NT2/D1 (cell line): ENCODE measurements around the gene SYK.

Experiments
- SUZ12 ChIP-seq: IDR thresholded peaks from 2 replicates; pipeline ENCODE4 v1.6.1; 2011; ENCODE audit not compliant: insufficient read length, insufficient read depth; ENCODE audit errors: extremely low read depth
- YY1 ChIP-seq: IDR thresholded peaks from 2 replicates; pipeline ENCODE4 v1.6.1; 2011; ENCODE audit not compliant: insufficient read length, insufficient read depth
- ZNF274 ChIP-seq: IDR thresholded peaks from 2 replicates; pipeline ENCODE4 v1.6.1; 2011; ENCODE audit warnings: mild to moderate bottlenecking, low read depth, low read length

GRCh38 chr9:90916147-90916734, 114.6 kb downstream of the SYK start:
- no peak for TF ChIP-seq ZNF274
- TF ChIP-seq SUZ12, result no peak
- no peak for TF ChIP-seq YY1
